ENCODE data around the gene PPM1B.

GRCh38 chr2:44163777-44164176, 4.9 kb upstream of the PPM1B start:
- no peak for TF ChIP-seq BCL3 (CRISPR knock-in tag; IDR thresholded peaks at IDR 0.05)
- no peak for TF ChIP-seq TOPORS (CRISPR knock-in tag; IDR thresholded peaks at IDR 0.05)
- TF ChIP-seq NFYB (CRISPR knock-in tag; IDR thresholded peaks at IDR 0.05) = no peak
- no peak for TF ChIP-seq CTCF (CRISPR knock-in tag; IDR thresholded peaks at IDR 0.05)
- no peak for TF ChIP-seq CEBPZ (IDR thresholded peaks at IDR 0.05; ENCODE audit: low read length)
- TF ChIP-seq TBL1XR1 (IDR thresholded peaks at IDR 0.05; ENCODE audit: borderline replicate concordance, low read length, partially characterized antibody) = no peak
- TF ChIP-seq DNMT1 (CRISPR knock-in tag; IDR thresholded peaks at IDR 0.05) = no peak
- no peak for TF ChIP-seq POLR2AphosphoS5 (IDR thresholded peaks at IDR 0.05; ENCODE audit: low read depth, low read length)
- no peak for TF ChIP-seq PAF1 (CRISPR knock-in tag; IDR thresholded peaks at IDR 0.05)
- TF ChIP-seq EZH2 (conservative IDR thresholded peaks at IDR 0.05; ENCODE audit: low read depth, low read length) = no peak
- TF ChIP-seq ATF3 (CRISPR knock-in tag; IDR thresholded peaks at IDR 0.05) = no peak
- no peak for TF ChIP-seq TGIF2 (CRISPR knock-in tag; IDR thresholded peaks at IDR 0.05)
- TF ChIP-seq SRSF9 (IDR thresholded peaks at IDR 0.05; ENCODE audit: borderline replicate concordance, insufficient read depth, low read depth, low read length, poor library complexity, severe bottlenecking) = no peak
